ENCODE results near the gene BLACAT1. TPM values are rescaled to one million over a fixed set of nuclear protein-coding genes. Genes with fewer than 3 reads are reported as not detected.

The BLACAT1 gene
- total and polyA plus RNA-seq, 2 of the 4 experiments (the other 2 are of a cell fraction) = under 0.01 to 0.05 TPM

DNA sequence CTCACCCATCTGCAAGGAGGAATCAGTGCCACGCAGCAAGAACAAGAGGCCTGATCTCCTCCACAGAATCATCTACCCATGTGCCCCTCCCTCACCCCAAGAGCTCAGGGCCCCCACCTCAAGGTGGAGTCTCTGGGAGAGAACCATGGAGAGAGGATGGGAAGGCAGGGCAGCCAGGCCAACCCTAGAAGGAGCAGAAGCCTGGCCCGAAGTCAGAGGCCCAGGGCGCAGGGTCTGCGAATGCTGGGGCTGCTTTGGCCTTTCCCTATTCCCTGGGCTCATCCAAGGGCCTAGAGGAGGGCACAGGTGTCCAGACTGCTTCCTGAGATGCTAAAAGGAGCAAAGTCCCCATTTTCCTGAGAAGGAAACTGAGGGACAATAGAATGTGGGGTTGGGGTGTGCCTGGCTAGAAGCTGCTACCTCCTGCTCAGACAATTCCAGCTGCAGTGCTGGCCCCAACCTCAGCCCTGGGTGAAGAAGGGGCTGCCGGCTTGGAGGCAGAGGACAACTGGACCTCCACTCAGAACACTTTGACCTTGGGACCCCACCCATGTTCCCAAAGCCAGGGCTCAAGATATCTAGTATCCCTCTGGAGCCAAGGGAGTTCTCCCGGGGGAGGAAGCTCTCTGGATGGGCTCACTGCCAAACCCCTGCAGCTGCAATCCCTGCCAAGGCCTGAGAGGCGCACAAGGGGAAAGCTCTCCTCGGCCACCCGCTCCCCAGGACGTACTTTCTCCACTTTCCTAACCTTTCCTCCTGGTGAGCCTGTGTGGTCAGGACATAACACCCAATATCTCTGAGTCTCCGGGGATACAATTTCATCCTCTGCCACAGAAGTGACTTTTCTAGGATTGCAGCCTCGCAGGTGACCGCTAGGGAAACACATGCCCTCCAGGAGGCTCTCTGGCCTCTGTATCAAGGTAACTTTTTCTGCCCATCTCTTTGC is 17.4 kb downstream of the BLACAT1 start (continued):
- TF ChIP-seq, protein P1, sequence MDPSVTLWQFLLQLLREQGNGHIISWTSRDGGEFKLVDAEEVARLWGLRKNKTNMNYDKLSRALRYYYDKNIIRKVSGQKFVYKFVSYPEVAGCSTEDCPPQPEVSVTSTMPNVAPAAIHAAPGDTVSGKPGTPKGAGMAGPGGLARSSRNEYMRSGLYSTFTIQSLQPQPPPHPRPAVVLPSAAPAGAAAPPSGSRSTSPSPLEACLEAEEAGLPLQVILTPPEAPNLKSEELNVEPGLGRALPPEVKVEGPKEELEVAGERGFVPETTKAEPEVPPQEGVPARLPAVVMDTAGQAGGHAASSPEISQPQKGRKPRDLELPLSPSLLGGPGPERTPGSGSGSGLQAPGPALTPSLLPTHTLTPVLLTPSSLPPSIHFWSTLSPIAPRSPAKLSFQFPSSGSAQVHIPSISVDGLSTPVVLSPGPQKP (IDR thresholded peaks at IDR 0.05; ENCODE audit: borderline replicate concordance, low read depth, low read length) = no peak
- TF ChIP-seq RCOR1 (IDR thresholded peaks at IDR 0.05; ENCODE audit: insufficient replicate concordance, low read length) = no peak

GRCh38 chr1:205437570-205437969 is 18.3 kb downstream of the BLACAT1 start:
- no peaks in the 10 kb centered on the region for H3K4me1 ChIP-seq (ENCODE audit: control insufficient read depth, insufficient read depth, low read length)
- H4K91ac ChIP-seq (ENCODE audit: insufficient read depth, low read depth, low read length) = no peak overlapping the region
- H2AK9ac ChIP-seq (replicated peaks; ENCODE audit: low read depth, low read length, poor library complexity) = no peak overlapping the region
- ATAC-seq (ENCODE audit: low read depth) (no peak), DNase-seq (no peak)
- TF ChIP-seq SMC3 (IDR thresholded peaks at IDR 0.05; ENCODE audit: low read depth, low read length) (no peak), FOS (IDR thresholded peaks at IDR 0.05; ENCODE audit: low read depth, low read length) (no peak), RAD21 (IDR thresholded peaks at IDR 0.05; ENCODE audit: low read length) (no peak), MAZ (IDR thresholded peaks at IDR 0.05; ENCODE audit: borderline replicate concordance, low read depth, low read length) (no peak), NFE2L2 (IDR thresholded peaks at IDR 0.05; ENCODE audit: low read depth, low read length) (no peak), BHLHE40 (IDR thresholded peaks at IDR 0.05; ENCODE audit: low read depth, low read length) (no peak), RCOR1 (IDR thresholded peaks at IDR 0.05; ENCODE audit: insufficient replicate concordance, low read length) (no peak), MAFK (IDR thresholded peaks at IDR 0.05; ENCODE audit: low read depth, low read length) (no peak), POLR2A (IDR thresholded peaks at IDR 0.05; ENCODE audit: low read depth, low read length) (no peak), CHD1 (IDR thresholded peaks at IDR 0.05; ENCODE audit: low read depth, low read length) (no peak), MXI1 (IDR thresholded peaks at IDR 0.05; ENCODE audit: borderline replicate concordance, low read depth, low read length) (no peak)
- TF ChIP-seq, protein P1 (IDR thresholded peaks at IDR 0.05; ENCODE audit: borderline replicate concordance, low read depth, low read length) = no peak
- dilution Hi-C loops (cut with HindIII; ENCODE audit: low sequenced_read_pairs, unreplicated experiment) (no loop called here), intact Hi-C loops (cut with micrococcal nuclease) (no loop called here), in situ Hi-C loops (cut with MboI; ENCODE audit: low sequenced_read_pairs) (no loop called here)
- no peak overlapping the region for H3K14ac ChIP-seq (replicated peaks; ENCODE audit: low read depth, low read length)
- H3K56ac ChIP-seq (ENCODE audit: extremely low read depth, insufficient read depth, low read length) = no peak overlapping the region
- no peak overlapping the region for H3K27ac ChIP-seq (ENCODE audit: insufficient read depth, low read length)
- ChIA-PET CTCF (interaction anchor here (0.6 kb wide), 1 partner anchor 161 kb away, joined by 3 read pairs; no protein-coding TSS in a partner anchor), POLR2A (ENCODE audit: unreplicated experiment) (no interaction called here)
- no peak overlapping the region for H3K9ac ChIP-seq (ENCODE audit: low read depth, low read length)
- no peak overlapping the region for H2AFZ ChIP-seq (replicated peaks; ENCODE audit: low read length, poor library complexity)
- H3K23ac ChIP-seq (ENCODE audit: low read depth, low read length) = no peak overlapping the region
- no peak overlapping the region for H2BK20ac ChIP-seq (ENCODE audit: low read depth, low read length)
- H2AK5ac ChIP-seq (ENCODE audit: low read depth, low read length) = no peak overlapping the region
- H4K8ac ChIP-seq (ENCODE audit: low read depth in 2 of 2, low read length in 2 of 2) = no peak overlapping the region
- H4K20me1 ChIP-seq (ENCODE audit: insufficient read depth, low read length) = no peaks in the 10 kb centered on the region
- H3K18ac ChIP-seq (ENCODE audit: low read depth, low read length) = no peak overlapping the region
- H4K5ac ChIP-seq (ENCODE audit: low read depth, low read length) = no peak overlapping the region
- H2BK15ac ChIP-seq (ENCODE audit: low read depth, low read length) = no peak overlapping the region
- H3K79me1 ChIP-seq (ENCODE audit: low read depth in 1 of 2, low read length in 2 of 2) = no peaks in the 10 kb centered on the region
- no peaks in the 10 kb centered on the region for H3K36me3 ChIP-seq (ENCODE audit: control insufficient read depth, insufficient read depth, low read length)
- no CpG with 5 or more reads among the region's 2 CpGs for WGBS, 2 experiments (ENCODE audit: extremely low coverage in 2 of 2, insufficient read length in 1 of 2)
- no peaks in the 10 kb centered on the region for H3K9me3 ChIP-seq (ENCODE audit: control insufficient read depth, insufficient read depth, low read length)
- no peak overlapping the region for H2BK120ac ChIP-seq (ENCODE audit: low read depth, low read length)
- H3K4ac ChIP-seq (ENCODE audit: low read depth, low read length) = no peak overlapping the region
- H3K4me3 ChIP-seq (ENCODE audit: insufficient read depth, low read depth, low read length) = no peak overlapping the region
- no TSS peak for BruUV-seq (replicated peaks)
- peaks cover 70% of the 10 kb centered on the region for H3K27me3 ChIP-seq (ENCODE audit: control insufficient read depth, insufficient read depth, low read length)
- no peak overlapping the region for H3K4me2 ChIP-seq (ENCODE audit: low read depth, low read length)
- H3K9me1 ChIP-seq (ENCODE audit: insufficient read depth, low read length) = no peaks in the 10 kb centered on the region
- no peak overlapping the region for H2BK5ac ChIP-seq (ENCODE audit: low read depth, low read length, poor library complexity, severe bottlenecking)

Measured in IMR-90 (cell line).